H1 (cell line): ENCODE measurements around the gene SMURF2. TPM values are rescaled to one million over a fixed set of nuclear protein-coding genes. Genes with fewer than 3 reads are reported as not detected.

Experiments
- CREB1 ChIP-seq: IDR thresholded peaks from 2 replicates; pipeline ENCODE4 v1.6.1; 2012; ENCODE audit warnings: inconsistent platforms
- EGR1 ChIP-seq: IDR thresholded peaks from 2 replicates; pipeline ENCODE4 v1.6.1; 2011; ENCODE audit warnings: low read depth, low read length, borderline replicate concordance
- POU5F1 ChIP-seq: IDR thresholded peaks from 2 replicates; pipeline ENCODE4 v1.6.1; 2011; ENCODE audit warnings: low read depth, mild to moderate bottlenecking, low read length, moderate library complexity
- SIX5 ChIP-seq: IDR thresholded peaks from 2 replicates; pipeline ENCODE4 v1.6.1; 2011; ENCODE audit warnings: mild to moderate bottlenecking, low read depth, low read length
- SP4 ChIP-seq: IDR thresholded peaks from 2 replicates; pipeline ENCODE4 v1.6.1; 2012; ENCODE audit warnings: low read length, inconsistent platforms
- SRF ChIP-seq: IDR thresholded peaks from 2 replicates; pipeline ENCODE4 v1.6.1; 2011; ENCODE audit warnings: mild to moderate bottlenecking, low read depth, low read length, moderate library complexity
- polyA plus RNA-seq, 7 experiments: library from polyadenylated mRNA; depleted of rRNA in 3 of 7; stranded (reverse) in 5 of 7; unstranded in 2 of 7; fragments of >200 nt in 5 of 7; fragments of 200-250 nt in 2 of 7; gene quantifications; 1 replicate in 5 of 7; 2 replicates in 1 of 7; 4 replicates in 1 of 7; pipeline versions ENCODE4 v1.2.1 to v1.2.3, GENCODE V29; 2011 to 2013; ENCODE audit warnings: missing spikeins in 2 of 7, mixed read lengths in 2 of 7
- total RNA-seq: library from RNA; stranded (reverse); fragmentation: NEBNext Ultra II Directional; extraction: Animal tissue kit (Norgen Biotek cat#: 25700); gene quantifications from 2 replicates; pipeline ENCODE4 v1.2.1, GENCODE V29; 2021

Gene SMURF2
- total and polyA plus RNA-seq, 2 of the 8 experiments (the other 6 are each of a cell fraction or from before 2014, with no cell fraction given), result 7.2 to 29.2 TPM

- TF ChIP-seq SIX5, result no peak
- no peak for TF ChIP-seq EGR1
- no peak for TF ChIP-seq POU5F1
- no peak for TF ChIP-seq CREB1
- no peak for TF ChIP-seq SP4
- no peak for TF ChIP-seq SRF
Observed at GRCh38 chr17:64661726-64661975, 456 bp downstream of the SMURF2 start (continued).
